HG03097 (cell line): ENCODE data around the gene NT5C3A.
"Not testable (repeated sequence)": the region's sequence is repeated elsewhere in the genome, so short reads cannot be mapped to it uniquely, and the experiment has no call there.

Experiments
- ATAC-seq: cut with Tn5 transposase; IDR thresholded peaks from one replicate; pipeline ENCODE4 v1.9.1; 2021; ENCODE audit not compliant: unreplicated experiment, low FRiP score

Gene NT5C3A

DNA sequence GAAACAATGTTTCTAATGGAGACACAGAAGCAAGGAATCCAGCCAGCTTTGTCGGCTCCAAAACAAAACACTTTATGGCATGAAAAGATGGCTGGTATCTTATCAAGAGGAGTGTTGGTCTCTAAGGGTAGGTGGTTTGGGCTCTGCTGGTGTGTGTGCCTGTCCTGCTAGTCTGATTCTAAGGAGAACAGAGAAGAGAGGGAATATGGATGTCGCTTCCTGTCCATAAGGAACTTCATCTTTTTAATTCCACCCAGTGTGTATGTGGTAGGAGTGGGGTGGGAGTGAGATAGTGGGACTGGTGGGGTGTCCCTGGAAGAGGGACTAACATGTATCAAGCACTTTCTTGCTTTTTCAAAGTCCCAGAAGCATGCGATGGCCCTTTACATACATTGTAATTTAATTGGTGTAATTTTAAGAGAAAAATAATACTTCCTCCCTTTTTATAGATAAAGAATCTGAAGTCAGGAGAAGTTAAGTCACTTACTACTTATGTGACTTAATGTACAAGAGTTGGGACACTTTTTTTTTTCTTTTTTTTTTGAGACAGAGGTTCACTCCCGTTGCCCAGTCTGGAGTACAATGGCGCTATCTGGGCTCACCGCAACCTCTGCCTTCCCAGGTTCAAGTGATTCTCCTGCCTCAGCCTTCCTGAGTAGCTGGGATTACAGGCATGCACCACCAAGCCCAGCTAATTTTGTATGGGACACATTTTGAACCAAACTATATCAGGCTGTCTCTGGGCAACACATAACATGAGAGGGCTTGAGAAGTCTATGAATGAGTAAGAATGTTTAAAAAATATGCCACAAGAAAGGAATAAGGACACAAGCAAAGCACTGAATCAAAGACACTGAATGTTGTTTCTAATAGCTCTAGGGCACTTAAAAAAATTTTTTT lies 18.8 kb downstream of the NT5C3A start:
- ATAC-seq: no peak

GRCh38 chr7:33041631-33042428 lies 20.7 kb downstream of the NT5C3A start:
- ATAC-seq: no peak

DNA sequence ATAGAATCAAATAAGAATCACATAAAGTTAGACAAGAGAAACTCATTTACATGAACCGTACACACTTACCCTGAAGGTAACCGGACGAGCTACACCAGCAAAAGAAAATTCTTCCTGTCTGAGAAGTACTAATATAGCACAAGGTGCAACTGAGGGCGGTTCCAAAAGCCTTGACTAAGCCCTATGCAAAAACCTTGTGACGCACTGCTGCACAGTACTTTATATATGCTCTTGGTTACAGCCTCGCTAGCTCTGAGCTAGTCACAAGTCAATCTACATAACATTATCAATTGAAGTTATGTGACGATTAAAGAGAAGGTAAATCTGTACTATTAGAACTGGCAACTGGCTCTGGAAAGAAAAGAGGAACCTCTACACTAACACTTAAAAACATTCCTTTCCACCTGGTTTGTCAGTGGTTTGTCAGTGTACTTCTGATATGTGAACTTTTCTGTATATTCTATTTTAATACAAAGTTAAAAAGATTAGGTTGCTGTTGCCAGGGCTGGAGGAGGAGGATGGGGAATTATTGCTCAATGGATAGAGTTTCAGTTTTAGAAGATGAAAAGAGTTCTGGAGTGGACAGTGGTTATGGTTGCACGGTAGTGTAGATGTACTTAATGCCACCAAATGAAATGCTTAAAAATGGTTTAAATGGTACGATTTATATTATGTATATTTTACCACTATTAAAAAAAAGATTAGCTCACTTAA lies 21.6 kb downstream of the NT5C3A start:
- peak; percentile 87 for ATAC-seq

GRCh38 chr7:33039903-33040292 lies 22.7 kb downstream of the NT5C3A start:
- no peak for ATAC-seq

GRCh38 chr7:33039257-33039902 lies 23.2 kb downstream of the NT5C3A start:
- no peak for ATAC-seq

- no peak for ATAC-seq
Measured at GRCh38 chr7:33038639-33039038, 23.9 kb downstream of the NT5C3A start.

- ATAC-seq: no peak
Measured at GRCh38 chr7:33035776-33036175, 26.8 kb downstream of the NT5C3A start.

GRCh38 chr7:33024189-33024757 lies 38.3 kb downstream of the NT5C3A start:
- ATAC-seq: no peak

GRCh38 chr7:33012364-33012763 lies 50.2 kb downstream of the NT5C3A start:
- no peak for ATAC-seq

DNA sequence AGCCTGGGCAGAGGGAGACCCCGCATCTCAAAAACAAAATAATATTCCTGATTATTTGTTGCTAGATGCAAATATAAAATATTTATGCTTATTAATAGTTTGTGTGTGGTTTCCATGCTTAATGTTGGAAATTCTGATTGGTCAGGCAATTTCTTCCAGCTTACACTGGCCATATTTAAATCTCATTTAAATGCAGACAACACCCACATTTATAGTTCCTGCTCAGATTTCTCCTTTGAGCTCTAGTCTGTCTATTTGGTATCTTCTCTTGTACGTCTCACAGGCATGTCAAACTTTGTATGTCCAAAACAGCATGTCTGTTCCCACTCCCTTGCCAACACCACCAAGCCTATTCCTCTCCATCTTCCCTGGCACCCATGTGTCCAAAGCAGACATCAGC lies 52.8 kb downstream of the NT5C3A start:
- no peak for ATAC-seq

GRCh38 chr7:33005690-33006089 lies 56.9 kb downstream of the NT5C3A start:
- ATAC-seq: not testable (repeated sequence)

DNA sequence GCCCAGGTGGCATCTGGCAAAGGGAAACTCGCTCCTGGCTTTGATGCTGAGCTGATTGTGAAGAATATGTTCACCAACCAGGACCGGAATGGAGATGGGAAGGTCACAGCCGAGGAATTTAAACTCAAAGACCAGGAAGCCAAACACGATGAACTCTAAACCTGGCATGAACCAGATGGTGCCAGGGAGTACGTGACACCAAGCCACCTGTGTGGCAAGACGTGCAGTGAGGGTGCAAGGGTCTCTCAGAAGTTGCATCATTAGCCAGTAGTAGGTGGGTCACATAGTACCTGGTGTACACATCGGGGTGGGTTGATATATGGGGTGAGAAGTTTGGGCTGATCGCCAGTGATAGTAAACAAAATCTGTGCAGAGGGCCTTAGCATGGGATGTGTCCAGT lies 57.4 kb downstream of the NT5C3A start:
- not testable (repeated sequence) for ATAC-seq

DNA sequence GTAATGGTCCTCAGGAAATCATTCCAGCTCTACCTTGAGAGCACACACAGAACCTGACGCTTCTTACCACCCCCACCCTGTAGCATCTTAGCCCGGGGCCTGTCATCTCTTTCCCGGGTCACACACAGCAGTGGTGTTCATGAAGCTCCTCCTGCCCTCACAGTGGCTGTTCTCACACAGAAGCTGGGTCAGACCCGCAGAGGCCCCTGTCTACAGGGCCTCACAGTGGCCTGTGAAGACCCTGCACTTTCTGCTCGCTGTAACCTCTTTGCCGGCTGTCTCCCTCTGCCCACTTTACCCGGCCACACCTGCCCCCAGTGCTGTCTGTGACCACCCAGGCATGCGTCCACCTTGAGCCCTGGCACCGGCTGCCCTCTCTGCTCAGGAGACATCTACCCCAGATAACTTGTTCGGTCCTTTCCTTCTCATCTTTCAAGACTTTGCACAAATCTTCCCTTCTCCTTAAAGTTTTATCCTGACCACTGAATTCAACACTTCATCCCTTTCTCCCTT lies 58.4 kb downstream of the NT5C3A start:
- ATAC-seq: not testable (repeated sequence)

- not testable (repeated sequence) for ATAC-seq
Measured at GRCh38 chr7:33003111-33003510, 59.5 kb downstream of the NT5C3A start.

DNA sequence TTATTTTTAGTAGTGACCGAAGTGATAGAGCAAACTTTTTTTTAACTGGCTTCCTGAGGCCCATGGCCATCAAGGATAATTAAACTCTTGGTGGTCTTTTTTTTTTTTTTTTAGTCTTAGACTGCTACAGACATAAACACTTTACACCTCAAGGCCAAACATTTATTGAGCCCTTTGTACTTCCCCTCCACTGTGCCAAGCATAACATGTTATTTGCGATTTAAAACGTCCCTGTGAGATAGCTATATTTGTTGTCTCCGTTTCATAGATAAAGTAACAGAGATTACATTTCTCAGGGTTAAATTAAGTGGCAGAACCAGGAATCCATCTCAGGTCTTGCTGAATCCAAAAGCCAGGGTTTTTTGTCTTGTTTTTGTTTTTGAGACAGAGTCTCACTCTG lies 63.2 kb downstream of the NT5C3A start:
- not testable (repeated sequence) for ATAC-seq

GRCh38 chr7:32998361-32999171 lies 64.0 kb downstream of the NT5C3A start:
- ATAC-seq: peak; percentile 69

DNA sequence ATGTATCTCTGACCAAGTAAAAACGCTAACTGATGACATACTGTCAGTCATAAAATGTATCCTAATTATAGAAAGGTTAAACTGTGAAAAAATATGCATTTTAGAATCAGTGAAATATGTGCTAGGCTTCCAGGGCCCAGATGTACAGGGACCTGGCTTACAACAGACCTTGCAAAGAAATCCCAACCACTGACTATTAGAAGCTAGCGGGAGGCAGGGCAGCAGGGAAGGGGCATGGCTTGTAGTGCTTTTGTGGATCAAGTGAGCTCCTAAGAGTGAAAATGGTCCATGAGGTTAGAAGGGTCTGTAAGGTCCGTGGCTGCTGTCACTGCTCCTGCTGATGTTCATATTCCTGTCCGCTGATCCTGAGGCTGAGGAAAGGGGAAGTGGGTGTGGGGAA lies 64.6 kb downstream of the NT5C3A start:
- ATAC-seq: not testable (repeated sequence)

DNA sequence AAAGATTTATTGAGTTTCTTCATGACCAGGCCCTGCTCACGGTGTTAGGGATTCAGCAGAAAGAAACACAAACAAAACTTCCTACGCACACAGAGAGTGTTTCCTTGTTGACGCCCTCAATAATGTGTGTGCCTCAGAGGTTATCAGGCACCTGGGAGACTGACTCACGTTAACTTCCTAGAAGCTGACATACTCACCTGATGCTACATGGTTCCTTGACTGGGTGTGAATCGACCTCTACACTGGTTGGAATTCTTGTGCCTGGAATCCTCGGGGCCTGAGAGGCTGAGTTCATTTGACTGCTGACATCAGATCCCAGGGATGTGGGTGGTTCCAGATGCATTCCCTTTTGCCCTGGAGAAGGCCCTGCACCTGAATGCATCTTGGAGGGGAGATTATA lies 69.8 kb downstream of the NT5C3A start:
- not testable (repeated sequence) for ATAC-seq
